Astrocyte of the cerebellum (primary cell): Measurements from ENCODE around the gene TRIOBP.

Experiments used
- DNase-seq: peaks from one replicate; pipeline ENCODE4 v3.0.0-alpha.2; 2011; ENCODE audit warnings: low read depth
- H3K4me3 ChIP-seq: 2 replicates; pipeline ENCODE4 v1.5.1; 2011; ENCODE audit warnings: mild to moderate bottlenecking, low read depth, low read length, moderate library complexity
- CTCF ChIP-seq: IDR thresholded peaks from 2 replicates; pipeline ENCODE4 v1.5.1; 2012; ENCODE audit warnings: low read length, low read depth, moderate library complexity, mild to moderate bottlenecking; ENCODE audit errors: missing control alignments
- in situ Hi-C: cut with HindIII; loops from 2 replicates; pipeline ENCODE4 v1.10.0; 2017; ENCODE audit warnings: low sequenced_read_pairs

Gene TRIOBP

GRCh38 chr22:37681001-37681424, 15.8 kb upstream of the TRIOBP start:
- in situ Hi-C loops, result no loop called here
- DNase-seq, result no peak
- TF ChIP-seq CTCF, result no peak
- H3K4me3 ChIP-seq, result no peak overlapping the region

- DNase-seq, result peak; percentile 63
- no peak overlapping the region for H3K4me3 ChIP-seq
- TF ChIP-seq CTCF, result peak; percentile 90
- in situ Hi-C loops, result no loop called here
Measured at GRCh38 chr22:37681556-37682049, 15.2 kb upstream of the TRIOBP start.

- in situ Hi-C loops, result no loop called here
- no peak overlapping the region for H3K4me3 ChIP-seq
- no peak for TF ChIP-seq CTCF
- no peak for DNase-seq
Measured at GRCh38 chr22:37684803-37685615, 11.8 kb upstream of the TRIOBP start.

- peak within 1 kb of the TSS; percentile 82 for H3K4me3 ChIP-seq
- peak; percentile 66 for DNase-seq
- in situ Hi-C loops, result no loop called here
- no peak for TF ChIP-seq CTCF
Measured at GRCh38 chr22:37686002-37686982, 10.6 kb upstream of the TRIOBP start, which contains the start of gene NOL12. Gene NOL12, plus strand, starts transcription at chr22:37686343. Its CDS starts 50 bp downstream, at chr22:37686393.

GRCh38 chr22:37690407-37690806, 6.4 kb upstream of the TRIOBP start:
- TF ChIP-seq CTCF, result no peak
- no peak overlapping the region for H3K4me3 ChIP-seq
- no peak for DNase-seq
- in situ Hi-C loops, result no loop called here

- no peak for TF ChIP-seq CTCF
- no peak for DNase-seq
- H3K4me3 ChIP-seq, result no peak overlapping the region
- in situ Hi-C loops, result no loop called here
Measured at GRCh38 chr22:37690901-37691504, 5.8 kb upstream of the TRIOBP start.
